ENCODE results near the gene NOL11.

DNA sequence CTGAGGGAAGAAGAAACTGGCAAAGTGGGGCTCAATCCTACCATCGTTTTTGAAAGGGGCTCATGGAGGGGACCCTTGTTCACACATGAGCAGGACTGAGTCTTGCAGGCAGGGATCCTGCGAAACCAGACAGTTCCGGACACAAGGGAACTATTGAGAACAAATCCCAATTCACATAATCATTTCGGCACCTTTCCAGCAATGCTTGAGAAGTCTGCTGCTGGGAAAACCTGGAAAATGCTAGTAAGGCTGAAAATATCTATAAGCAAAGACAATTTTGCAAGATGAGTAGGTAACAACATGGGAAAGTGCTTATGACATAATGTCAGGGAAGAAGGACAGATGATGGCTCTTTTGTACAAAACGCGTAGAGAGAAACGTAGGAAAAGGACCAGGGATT lies 55.5 kb downstream of the NOL11 start:
- TF ChIP-seq CTCF (conservative IDR thresholded peaks at IDR 0.05; ENCODE audit: low read length): no peak
- TF ChIP-seq EZH2phosphoT487 (IDR thresholded peaks at IDR 0.05; ENCODE audit: borderline replicate concordance, low read depth, low read length): no peak
